ENCODE data around the gene IRF1. TPM values are rescaled to one million over a fixed set of nuclear protein-coding genes. Genes with fewer than 3 reads are reported as not detected.

The IRF1 gene
- total RNA-seq, 1 donor from 2014 or later, result 10.9 TPM

GRCh38 chr5:132476876-132477781 lies 13.4 kb downstream of the IRF1 start:
- Histone ChIP-seq H3K9me3 (replicated peaks) (no peaks in the 10 kb centered on the region), H3K27me3 (ENCODE audit: low read depth) (no peaks in the 10 kb centered on the region), H3K4me3 (no peak overlapping the region), H3K4me1 (peaks cover 88% of the 10 kb centered on the region), H3K27ac (replicated peaks) (peak overlapping the region; percentile 89), H3K36me3 (peaks cover 5% of the 10 kb centered on the region)
- peak; percentile 17 for TF ChIP-seq CTCF (IDR thresholded peaks at IDR 0.05; ENCODE audit: borderline replicate concordance)
- DNase-seq, result peak; percentile 14
- intact Hi-C loops (cut with micrococcal nuclease), result no loop called here

- TF ChIP-seq CTCF (IDR thresholded peaks at IDR 0.05; ENCODE audit: borderline replicate concordance), result no peak
- intact Hi-C loops (cut with micrococcal nuclease), result no loop called here
- H3K27me3 ChIP-seq (ENCODE audit: low read depth), result no peaks in the 10 kb centered on the region
- H3K36me3 ChIP-seq, result peaks cover 3% of the 10 kb centered on the region
- H3K4me1 ChIP-seq, result peaks cover 88% of the 10 kb centered on the region
- H3K9me3 ChIP-seq (replicated peaks), result no peaks in the 10 kb centered on the region
- DNase-seq, result no peak
- peak overlapping the region; percentile 89 for H3K27ac ChIP-seq (replicated peaks)
- H3K4me3 ChIP-seq, result no peak overlapping the region
These were observed 14.3 kb downstream of the IRF1 start for GRCh38 chr5:132475987-132476875.

DNA sequence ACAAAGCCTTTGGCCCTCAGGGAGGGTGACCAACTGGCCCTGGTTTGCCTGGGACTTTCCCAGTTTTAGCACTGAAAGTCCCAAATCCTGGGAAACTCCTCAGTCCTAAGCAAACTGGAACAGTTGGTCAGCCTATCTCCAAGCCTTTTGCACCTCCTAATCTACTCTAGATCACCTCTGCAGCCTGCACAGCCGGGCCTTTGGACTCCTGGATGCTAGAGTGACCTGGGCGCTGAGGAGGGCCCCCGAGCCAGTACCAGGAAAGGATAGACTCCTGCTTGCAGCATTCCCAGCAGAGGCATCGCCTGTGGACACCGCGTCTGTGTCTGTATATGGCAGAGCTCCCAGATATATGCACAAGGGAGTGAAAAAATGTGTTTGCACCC lies 15.1 kb downstream of the IRF1 start:
- H3K9me3 ChIP-seq (replicated peaks), result no peaks in the 10 kb centered on the region
- no peak for TF ChIP-seq CTCF (IDR thresholded peaks at IDR 0.05; ENCODE audit: borderline replicate concordance)
- no peak overlapping the region for H3K4me3 ChIP-seq
- H3K27ac ChIP-seq (replicated peaks), result peak overlapping the region; percentile 89
- H3K4me1 ChIP-seq, result peaks cover 91% of the 10 kb centered on the region
- DNase-seq, result no peak
- no peaks in the 10 kb centered on the region for H3K36me3 ChIP-seq
- intact Hi-C loops (cut with micrococcal nuclease), result no loop called here
- no peaks in the 10 kb centered on the region for H3K27me3 ChIP-seq (ENCODE audit: low read depth)

- no peaks in the 10 kb centered on the region for H3K36me3 ChIP-seq
- H3K4me1 ChIP-seq, result peaks cover 96% of the 10 kb centered on the region
- peak overlapping the region; percentile 89 for H3K27ac ChIP-seq (replicated peaks)
- H3K9me3 ChIP-seq (replicated peaks), result no peaks in the 10 kb centered on the region
- intact Hi-C loops (cut with micrococcal nuclease), result no loop called here
- no peaks in the 10 kb centered on the region for H3K27me3 ChIP-seq (ENCODE audit: low read depth)
- DNase-seq, result no peak
- no peak for TF ChIP-seq CTCF (IDR thresholded peaks at IDR 0.05; ENCODE audit: borderline replicate concordance)
- no peak overlapping the region for H3K4me3 ChIP-seq
These were observed 15.6 kb downstream of the IRF1 start for GRCh38 chr5:132474881-132475496.

DNA sequence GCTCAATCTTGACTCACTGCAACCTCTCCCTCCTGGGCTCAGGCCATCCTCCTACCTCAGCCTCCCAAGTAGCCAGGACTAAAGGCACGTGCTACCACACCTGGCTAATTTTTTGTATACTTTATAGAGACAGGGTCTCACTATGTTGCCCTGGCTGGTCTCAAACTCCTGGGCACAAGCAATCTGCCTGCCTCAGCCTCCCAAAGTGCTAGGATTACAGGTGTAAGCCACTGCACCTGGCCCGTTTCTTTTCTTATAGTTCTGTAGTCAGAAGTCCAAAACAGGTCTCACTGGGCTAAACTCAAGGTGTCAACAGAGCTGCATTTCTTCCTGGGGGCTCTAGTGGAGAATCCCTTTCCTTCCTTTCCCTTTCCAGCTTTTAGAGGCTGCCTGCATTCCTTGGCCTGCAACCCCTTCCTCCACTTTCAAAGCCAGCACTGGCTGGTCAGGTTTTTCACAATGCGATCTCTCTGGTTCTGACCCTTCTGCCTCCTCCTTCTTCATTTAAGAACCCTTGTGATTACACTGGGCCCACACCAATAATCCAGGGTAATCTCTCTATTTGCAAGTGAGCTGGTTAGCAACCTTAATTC lies 16.3 kb downstream of the IRF1 start:
- Histone ChIP-seq H3K36me3 (no peaks in the 10 kb centered on the region), H3K4me3 (no peak overlapping the region), H3K27ac (replicated peaks) (peak overlapping the region; percentile 89), H3K9me3 (replicated peaks) (no peaks in the 10 kb centered on the region), H3K4me1 (peaks cover 100% of the 10 kb centered on the region), H3K27me3 (ENCODE audit: low read depth) (no peaks in the 10 kb centered on the region)
- no peak for DNase-seq
- intact Hi-C loops (cut with micrococcal nuclease), result no loop called here
- TF ChIP-seq CTCF (IDR thresholded peaks at IDR 0.05; ENCODE audit: borderline replicate concordance), result no peak
